Activated CD4-positive, CD25-positive, alpha-beta regulatory T cell treated with anti-CD3 and anti-CD28 coated beads, Interleukin-2, amount 50 U/mL, for 16 hours (primary cell): ENCODE data around the gene OLFML3.
"Not testable (repeated sequence)": the region's sequence is repeated elsewhere in the genome, so short reads cannot be mapped to it uniquely, and the experiment has no call there.

ENCODE experiments used
- DNase-seq: peaks from one replicate; pipeline ENCODE4 v3.0.0-alpha.2; 2020; ENCODE audit warnings: low read depth, low spot score

The OLFML3 gene

GRCh38 chr1:113978863-113979702 is at the start of gene OLFML3:
OLFML3 (plus strand) TSS chr1:113979474; CDS start chr1:113979517, 43 bp downstream.
- no peak for DNase-seq

GRCh38 chr1:113929750-113930498 is 49.4 kb upstream of the OLFML3 start:
- peak; percentile 23 for DNase-seq

- DNase-seq = peak; percentile 33
These were observed 48.6 kb upstream of the OLFML3 start for GRCh38 chr1:113930499-113931161.

GRCh38 chr1:113931451-113931851 is 47.8 kb upstream of the OLFML3 start:
- no peak for DNase-seq

- no peak for DNase-seq
These were observed 45.3 kb upstream of the OLFML3 start for GRCh38 chr1:113934006-113934405.

GRCh38 chr1:113934511-113935055 is 44.7 kb upstream of the OLFML3 start:
- no peak for DNase-seq

GRCh38 chr1:113935176-113935575 is 44.1 kb upstream of the OLFML3 start:
- no peak for DNase-seq

- DNase-seq = no peak
These were observed 43.3 kb upstream of the OLFML3 start for GRCh38 chr1:113935970-113936369.

GRCh38 chr1:113937146-113937545 is 42.1 kb upstream of the OLFML3 start:
- DNase-seq = no peak

GRCh38 chr1:113938192-113938591 is 41.1 kb upstream of the OLFML3 start:
- DNase-seq = no peak

GRCh38 chr1:113940365-113941244 is 38.7 kb upstream of the OLFML3 start:
- no peak for DNase-seq

GRCh38 chr1:113941245-113941559 is 38.1 kb upstream of the OLFML3 start:
- no peak for DNase-seq

- DNase-seq = no peak
These were observed 36.7 kb upstream of the OLFML3 start for GRCh38 chr1:113942527-113942926.

- DNase-seq = no peak
These were observed 36.1 kb upstream of the OLFML3 start for GRCh38 chr1:113943028-113943811.

GRCh38 chr1:113945329-113945728 is 33.9 kb upstream of the OLFML3 start:
- no peak for DNase-seq

GRCh38 chr1:113946112-113946511 is 33.2 kb upstream of the OLFML3 start:
- no peak for DNase-seq

- DNase-seq = no peak
These were observed 32.4 kb upstream of the OLFML3 start for GRCh38 chr1:113946678-113947387.

- no peak for DNase-seq
These were observed 31.7 kb upstream of the OLFML3 start for GRCh38 chr1:113947388-113948107.

GRCh38 chr1:113948151-113948550 is 31.1 kb upstream of the OLFML3 start:
- DNase-seq = not testable (repeated sequence)
